ENCODE measurements around the gene MARVELD3. TPM values are rescaled to one million over a fixed set of nuclear protein-coding genes. Genes with fewer than 3 reads are reported as not detected.

The MARVELD3 gene
- total RNA-seq, 1 donor from 2014 or later, result 2.2 TPM

- Histone ChIP-seq H2AFZ (replicated peaks) (no peak overlapping the region), H3K4me2 (no peak overlapping the region), H3K4me1 (peaks cover 8% of the 10 kb centered on the region), H3K79me2 (ENCODE audit: low read depth) (no peaks in the 10 kb centered on the region), H4K20me1 (ENCODE audit: low read depth) (no peaks in the 10 kb centered on the region), H3K27ac (no peak overlapping the region), H3F3A (ENCODE audit: low read depth) (no peaks in the 10 kb centered on the region), H3K36me3 (no peaks in the 10 kb centered on the region), H3K9ac (no peak overlapping the region), H3K4me3 (no peak overlapping the region), H3K9me3 (ENCODE audit: low read depth) (no peaks in the 10 kb centered on the region), H3K27me3 (no peaks in the 10 kb centered on the region)
- H3K27ac Mint-ChIP-seq, result no peak overlapping the region
- TF ChIP-seq, protein P1, sequence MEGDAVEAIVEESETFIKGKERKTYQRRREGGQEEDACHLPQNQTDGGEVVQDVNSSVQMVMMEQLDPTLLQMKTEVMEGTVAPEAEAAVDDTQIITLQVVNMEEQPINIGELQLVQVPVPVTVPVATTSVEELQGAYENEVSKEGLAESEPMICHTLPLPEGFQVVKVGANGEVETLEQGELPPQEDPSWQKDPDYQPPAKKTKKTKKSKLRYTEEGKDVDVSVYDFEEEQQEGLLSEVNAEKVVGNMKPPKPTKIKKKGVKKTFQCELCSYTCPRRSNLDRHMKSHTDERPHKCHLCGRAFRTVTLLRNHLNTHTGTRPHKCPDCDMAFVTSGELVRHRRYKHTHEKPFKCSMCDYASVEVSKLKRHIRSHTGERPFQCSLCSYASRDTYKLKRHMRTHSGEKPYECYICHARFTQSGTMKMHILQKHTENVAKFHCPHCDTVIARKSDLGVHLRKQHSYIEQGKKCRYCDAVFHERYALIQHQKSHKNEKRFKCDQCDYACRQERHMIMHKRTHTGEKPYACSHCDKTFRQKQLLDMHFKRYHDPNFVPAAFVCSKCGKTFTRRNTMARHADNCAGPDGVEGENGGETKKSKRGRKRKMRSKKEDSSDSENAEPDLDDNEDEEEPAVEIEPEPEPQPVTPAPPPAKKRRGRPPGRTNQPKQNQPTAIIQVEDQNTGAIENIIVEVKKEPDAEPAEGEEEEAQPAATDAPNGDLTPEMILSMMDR (IDR thresholded peaks at IDR 0.05), result no peak
- no peak for TF ChIP-seq EZH2 (IDR thresholded peaks at IDR 0.05)
- TF ChIP-seq EZH2phosphoT487 (IDR thresholded peaks at IDR 0.05), result no peak
- H3K36me3 Mint-ChIP-seq, result peaks cover 15% of the 10 kb centered on the region
- DNase-seq (ENCODE audit: low spot score), result no peak
- H3K9me3 Mint-ChIP-seq, result no peaks in the 10 kb centered on the region
- H3K27me3 Mint-ChIP-seq (ENCODE audit: insufficient read depth, low read depth), result peaks cover 2% of the 10 kb centered on the region
- H3K4me3 Mint-ChIP-seq, result no peak overlapping the region
- no peaks in the 10 kb centered on the region for H3K4me1 Mint-ChIP-seq
These were observed 44.0 kb downstream of the MARVELD3 start for GRCh38 chr16:71669926-71670536.

DNA sequence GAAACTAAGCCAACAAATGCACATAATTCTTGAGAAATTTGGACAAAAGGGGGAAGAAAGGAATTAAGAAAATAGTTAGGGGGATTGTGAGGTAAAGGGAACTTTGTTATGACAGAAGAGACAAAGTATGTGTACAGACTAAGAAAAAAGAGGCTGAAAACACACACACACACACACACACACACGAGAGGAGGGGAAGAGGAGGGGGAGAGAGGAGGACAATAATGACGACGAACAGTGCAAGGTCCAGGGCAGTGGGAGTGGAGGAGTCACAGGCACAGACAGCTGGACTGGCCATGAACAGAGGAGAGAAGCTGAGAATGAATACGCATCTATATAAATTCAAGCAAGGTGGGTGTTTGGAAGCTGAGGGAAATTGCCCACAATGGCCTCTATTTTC, 44.6 kb downstream of the MARVELD3 start:
- Mint-ChIP-seq H3K4me1 (no peaks in the 10 kb centered on the region), H3K4me3 (no peak overlapping the region), H3K9me3 (no peaks in the 10 kb centered on the region), H3K27me3 (ENCODE audit: insufficient read depth, low read depth) (peaks cover 2% of the 10 kb centered on the region), H3K36me3 (peaks cover 19% of the 10 kb centered on the region), H3K27ac (no peak overlapping the region)
- H3K79me2 ChIP-seq (ENCODE audit: low read depth), result no peaks in the 10 kb centered on the region
- no peaks in the 10 kb centered on the region for H3K9me3 ChIP-seq (ENCODE audit: low read depth)
- H3K27me3 ChIP-seq, result no peaks in the 10 kb centered on the region
- no peak overlapping the region for H2AFZ ChIP-seq (replicated peaks)
- no peak overlapping the region for H3K4me3 ChIP-seq
- DNase-seq (ENCODE audit: low spot score), result no peak
- no peak overlapping the region for H3K4me2 ChIP-seq
- H3K4me1 ChIP-seq, result peaks cover 8% of the 10 kb centered on the region
- H3K36me3 ChIP-seq, result no peaks in the 10 kb centered on the region
- TF ChIP-seq EZH2 (IDR thresholded peaks at IDR 0.05) (no peak), EZH2phosphoT487 (IDR thresholded peaks at IDR 0.05) (no peak)
- TF ChIP-seq, protein P1 (IDR thresholded peaks at IDR 0.05), result no peak
- no peak overlapping the region for H3K27ac ChIP-seq
- H3K9ac ChIP-seq, result no peak overlapping the region
- no peaks in the 10 kb centered on the region for H4K20me1 ChIP-seq (ENCODE audit: low read depth)
- H3F3A ChIP-seq (ENCODE audit: low read depth), result no peaks in the 10 kb centered on the region

DNA sequence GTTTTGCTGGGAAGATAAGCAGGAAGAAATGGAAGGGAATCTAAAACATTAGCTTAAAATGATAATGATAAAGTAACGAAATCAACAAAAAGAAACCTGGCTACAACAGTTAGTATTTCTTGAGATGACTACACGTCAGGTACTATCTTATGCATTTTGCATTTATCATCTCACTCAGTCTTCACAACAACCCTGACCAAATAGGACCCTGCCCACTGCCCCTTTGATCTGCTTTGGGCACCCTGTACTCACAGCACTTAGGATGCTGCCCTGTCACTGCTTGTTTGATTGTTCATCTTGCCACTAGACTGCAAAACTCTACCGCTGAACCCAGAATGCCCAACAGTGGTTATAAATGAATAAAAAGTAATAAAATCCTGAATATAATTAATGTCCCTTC, 45.2 kb downstream of the MARVELD3 start:
- no peak for TF ChIP-seq EZH2 (IDR thresholded peaks at IDR 0.05)
- no peak for TF ChIP-seq EZH2phosphoT487 (IDR thresholded peaks at IDR 0.05)
- TF ChIP-seq, protein P1 (IDR thresholded peaks at IDR 0.05), result no peak
- Mint-ChIP-seq H3K9me3 (no peaks in the 10 kb centered on the region), H3K4me3 (no peak overlapping the region), H3K36me3 (peaks cover 21% of the 10 kb centered on the region), H3K27me3 (ENCODE audit: insufficient read depth, low read depth) (peaks cover 4% of the 10 kb centered on the region), H3K4me1 (no peaks in the 10 kb centered on the region), H3K27ac (no peak overlapping the region)
- no peaks in the 10 kb centered on the region for H3K9me3 ChIP-seq (ENCODE audit: low read depth)
- no peak overlapping the region for H3K27ac ChIP-seq
- H3K4me2 ChIP-seq, result no peak overlapping the region
- H3F3A ChIP-seq (ENCODE audit: low read depth), result peaks cover 4% of the 10 kb centered on the region
- DNase-seq (ENCODE audit: low spot score), result no peak
- H3K27me3 ChIP-seq, result no peaks in the 10 kb centered on the region
- H3K9ac ChIP-seq, result no peak overlapping the region
- H3K4me3 ChIP-seq, result no peak overlapping the region
- H3K79me2 ChIP-seq (ENCODE audit: low read depth), result no peaks in the 10 kb centered on the region
- no peaks in the 10 kb centered on the region for H4K20me1 ChIP-seq (ENCODE audit: low read depth)
- no peak overlapping the region for H2AFZ ChIP-seq (replicated peaks)
- peaks cover 10% of the 10 kb centered on the region for H3K4me1 ChIP-seq
- H3K36me3 ChIP-seq, result no peaks in the 10 kb centered on the region
